SK-N-SH (cell line): ENCODE measurements around the gene LTK. TPM values are rescaled to one million over a fixed set of nuclear protein-coding genes. Genes with fewer than 3 reads are reported as not detected.
A peak's percentile ranks its signal among the peaks of the same experiment; 100 is the strongest.

Experiments used
- CTCF ChIA-PET: fragments of 300-600, 350-600 bp; formaldehyde crosslinking; extraction: SDS; loops from one replicate; lab custom pipeline; 2021; lab: Yijun Ruan, JAX
- POLR2A ChIA-PET: fragments of 350-600 bp; sonication (Branson Sonifier 250); formaldehyde crosslinking; extraction: SDS; loops from one replicate; lab custom pipeline; 2020; ENCODE audit warnings: antibody characterized with exemption, inconsistent platforms; lab: Yijun Ruan, JAX
- DNase-seq: peaks from one replicate; pipeline ENCODE4 v3.0.0; 2012
- H2AFZ ChIP-seq: fragments of 200-600 bp; sonication (generic); 2 replicates; pipeline ENCODE4 v1.8.1; 2016; ENCODE audit warnings: antibody characterized with exemption, mild to moderate bottlenecking, low read depth
- H3F3A ChIP-seq: fragments of 200-600 bp; sonication (generic); replicated peaks from 2 replicates; pipeline ENCODE3; 2016; ENCODE audit warnings: antibody characterized with exemption, mild to moderate bottlenecking; ENCODE audit not compliant: insufficient read depth
- H3K27ac ChIP-seq, 2 experiments: fragments of 200-500 bp in 1 of 2; fragments of 200-600 bp in 1 of 2; sonication (Bioruptor generic) in 1 of 2; sonication (generic), shearing (Covaris generic) in 1 of 2; 2 replicates each; pipeline versions ENCODE4 v1.5.1 to v1.6.1; 2014 to 2016; ENCODE audit warnings: low read depth in 2 of 2, inconsistent platforms in 1 of 2, low read length in 1 of 2, mild to moderate bottlenecking in 1 of 2, mixed read lengths in 1 of 2
- H3K27me3 ChIP-seq: fragments of 200-600 bp; sonication (generic), shearing (Covaris generic); 2 replicates; pipeline ENCODE4 v1.6.1; 2016; ENCODE audit warnings: mixed run types; ENCODE audit not compliant: insufficient read depth
- H3K36me3 ChIP-seq, 2 experiments: fragments of 200-500 bp in 1 of 2; fragments of 200-600 bp in 1 of 2; sonication (Bioruptor generic) in 1 of 2; sonication (generic) in 1 of 2; replicated peaks in 1 of 2; 2 replicates each; pipeline versions ENCODE3 to v1.5.1; 2014 to 2016; ENCODE audit warnings: low read length in 1 of 2, mild to moderate bottlenecking in 1 of 2; ENCODE audit not compliant: insufficient read depth in 2 of 2, control insufficient read depth in 1 of 2
- H3K4me1 ChIP-seq, 2 experiments: fragments of 200-500 bp in 1 of 2; fragments of 200-600 bp in 1 of 2; sonication (Bioruptor generic) in 1 of 2; sonication (generic), shearing (Covaris generic) in 1 of 2; 2 replicates each; pipeline versions ENCODE4 v1.5.1 to v1.6.1; 2014 to 2016; ENCODE audit warnings: low read depth in 1 of 2, low read length in 1 of 2, mixed run types in 1 of 2; ENCODE audit not compliant: insufficient read depth in 2 of 2, control insufficient read depth in 1 of 2
- H3K4me2 ChIP-seq: fragments of 200-600 bp; sonication (generic), shearing (Covaris generic); 2 replicates; pipeline ENCODE4 v1.6.1; 2017; ENCODE audit warnings: mixed run types
- H3K4me3 ChIP-seq, 2 experiments: fragments of 200-500 bp in 1 of 2; fragments of 200-600 bp in 1 of 2; sonication (Bioruptor generic) in 1 of 2; sonication (generic), shearing (Covaris generic) in 1 of 2; 2 replicates each; pipeline versions ENCODE4 v1.5.1 to v1.8.1; 2014 to 2016; ENCODE audit warnings: low read depth in 2 of 2, inconsistent platforms in 1 of 2, low read length in 1 of 2, mild to moderate bottlenecking in 1 of 2, mixed read lengths in 1 of 2, moderate library complexity in 1 of 2
- H3K79me2 ChIP-seq: fragments of 200-600 bp; sonication (generic); 2 replicates; pipeline ENCODE4 v1.8.1; 2017; ENCODE audit warnings: mild to moderate bottlenecking; ENCODE audit not compliant: insufficient read depth
- H3K9ac ChIP-seq: fragments of 200-600 bp; sonication (generic); 2 replicates; pipeline ENCODE4 v1.6.1; 2017; ENCODE audit warnings: mixed run types
- H3K9me2 ChIP-seq: fragments of 200-600 bp; sonication (generic); 2 replicates; pipeline ENCODE4 v1.6.1; 2017; ENCODE audit warnings: mixed run types
- H3K9me3 ChIP-seq: fragments of 200-600 bp; sonication (generic); 2 replicates; pipeline ENCODE4 v1.6.1; 2017; ENCODE audit warnings: mixed run types, mild to moderate bottlenecking, moderate library complexity
- H4K20me1 ChIP-seq: fragments of 200-600 bp; sonication (generic); 2 replicates; pipeline ENCODE4 v1.6.1; 2017; ENCODE audit warnings: mild to moderate bottlenecking, mixed run types; ENCODE audit not compliant: insufficient read depth
- CHD2 ChIP-seq: fragments of 150-350 bp; IDR thresholded peaks from 2 replicates; pipeline ENCODE4 v1.6.1; 2018; ENCODE audit warnings: low read length; ENCODE audit not compliant: partially characterized antibody
- ELF1 ChIP-seq: IDR thresholded peaks from 2 replicates; pipeline ENCODE4 v1.4.0; 2012
- EP300 ChIP-seq, 2 experiments: IDR thresholded peaks; 2 replicates each; pipeline versions ENCODE4 v1.4.0 to v1.6.1; 2012; ENCODE audit warnings: borderline replicate concordance in 1 of 2, low read depth in 1 of 2, low read length in 1 of 2
- FOXJ3 ChIP-seq: sonication (generic); formaldehyde crosslinking; IDR thresholded peaks from 2 replicates; pipeline ENCODE4 v1.5.1; 2020; ENCODE audit warnings: mild to moderate bottlenecking, missing genetic modification reagents
- GABPA ChIP-seq: IDR thresholded peaks from 2 replicates; pipeline ENCODE4 v1.4.0; 2012; ENCODE audit warnings: low read depth, mild to moderate bottlenecking
- GATA2 ChIP-seq: sonication (generic); formaldehyde crosslinking; IDR thresholded peaks from 2 replicates; pipeline ENCODE4 v1.5.0; 2020; ENCODE audit warnings: mild to moderate bottlenecking, missing genetic modification reagents
- IRF3 ChIP-seq: fragments of 150-350 bp; IDR thresholded peaks from 2 replicates; pipeline ENCODE4 v1.6.1; 2016; ENCODE audit warnings: mild to moderate bottlenecking, low read depth, low read length
- JUND ChIP-seq: IDR thresholded peaks from 2 replicates; pipeline ENCODE4 v1.4.0; 2012
- MAX ChIP-seq: IDR thresholded peaks from 2 replicates; pipeline ENCODE4 v1.4.0; 2012; ENCODE audit warnings: low read depth
- MEF2A ChIP-seq: IDR thresholded peaks from 2 replicates; pipeline ENCODE4 v1.4.0; 2012; ENCODE audit warnings: low read depth, borderline replicate concordance
- MXI1 ChIP-seq: IDR thresholded peaks from 2 replicates; pipeline ENCODE4 v1.6.1; 2012; ENCODE audit warnings: mild to moderate bottlenecking, low read depth, low read length, improper control_type of control experiment
- NFIC ChIP-seq: IDR thresholded peaks from 2 replicates; pipeline ENCODE4 v1.4.0; 2012; ENCODE audit warnings: borderline replicate concordance
- NRF1 ChIP-seq: IDR thresholded peaks from 2 replicates; pipeline ENCODE4 v1.6.1; 2012; ENCODE audit warnings: low read depth, mild to moderate bottlenecking, low read length
- POLR2AphosphoS5 ChIP-seq: IDR thresholded peaks from 2 replicates; pipeline ENCODE4 v1.6.1; 2012; ENCODE audit warnings: low read depth, low read length
- RCOR1 ChIP-seq: fragments of 150-350 bp; IDR thresholded peaks from 2 replicates; pipeline ENCODE4 v1.6.1; 2017; ENCODE audit warnings: antibody characterized with exemption, low read length
- RFX5 ChIP-seq: IDR thresholded peaks from 2 replicates; pipeline ENCODE4 v1.6.1; 2012; ENCODE audit warnings: mild to moderate bottlenecking, improper control_type of control experiment, low read length
- RXRA ChIP-seq: IDR thresholded peaks from 2 replicates; pipeline ENCODE4 v1.4.0; 2012; ENCODE audit warnings: low read depth, mild to moderate bottlenecking, borderline replicate concordance
- SIN3A ChIP-seq: IDR thresholded peaks from 2 replicates; pipeline ENCODE4 v1.6.1; 2012; ENCODE audit warnings: low read depth, mild to moderate bottlenecking, low read length, moderate library complexity, borderline replicate concordance
- SMC3 ChIP-seq: IDR thresholded peaks from 2 replicates; pipeline ENCODE4 v1.6.1; 2012; ENCODE audit warnings: low read depth, low read length, improper control_type of control experiment
- TAF1 ChIP-seq: IDR thresholded peaks from 2 replicates; pipeline ENCODE4 v1.6.1; 2012; ENCODE audit warnings: low read depth, mild to moderate bottlenecking, low read length, moderate library complexity, borderline replicate concordance
- TCF12 ChIP-seq: IDR thresholded peaks from 2 replicates; pipeline ENCODE4 v1.4.0; 2012
- TEAD4 ChIP-seq: IDR thresholded peaks from 2 replicates; pipeline ENCODE4 v1.4.0; 2012; ENCODE audit warnings: mild to moderate bottlenecking, borderline replicate concordance; ENCODE audit not compliant: insufficient read depth
- USF1 ChIP-seq: IDR thresholded peaks from 2 replicates; pipeline ENCODE4 v1.4.0; 2012; ENCODE audit warnings: low read depth, borderline replicate concordance
- ZBTB33 ChIP-seq: IDR thresholded peaks from 2 replicates; pipeline ENCODE4 v1.4.0; 2012; ENCODE audit warnings: low read depth, borderline replicate concordance
- WGBS: methylation state at CpG from one replicate; pipeline ENCODE4 v1.1.6; 2017; ENCODE audit warnings: low lambda C conversion rate; 5-methylcytosine and 5-hydroxymethylcytosine counted together
- polyA plus RNA-seq, 3 experiments: library from polyadenylated mRNA; depleted of rRNA; stranded (reverse); fragments of >200 nt; gene quantifications; 2 replicates each; pipeline ENCODE4 v1.2.3, GENCODE V29; 2012

Gene LTK
- polyA plus RNA-seq, 1 of the 3 experiments (the other 2 are of a cell fraction) = 0.07 TPM

GRCh38 chr15:41493205-41493901 is 20.3 kb downstream of the LTK start, which contains the start of gene ITPKA (continued):
- no peak for TF ChIP-seq RCOR1
- TF ChIP-seq ELF1 = no peak
- no peak for TF ChIP-seq FOXJ3 (CRISPR knock-in tag)
- TF ChIP-seq CHD2 = no peak
- TF ChIP-seq NRF1 = peak; percentile 42; the same call in 1 of the 2 replicates
- TF ChIP-seq ZBTB33 = no peak
- no peak for TF ChIP-seq SMC3
- peak; percentile 41; the same call in 1 of the 2 replicates for TF ChIP-seq TAF1
- peak; percentile 39; the same call in 1 of the 2 replicates for TF ChIP-seq MAX
- TF ChIP-seq GATA2 (CRISPR knock-in tag) = no peak
- no peak for TF ChIP-seq SIN3A
- no peak for TF ChIP-seq RFX5
- TF ChIP-seq TEAD4 = no peak
- TF ChIP-seq IRF3 = no peak
- TF ChIP-seq MXI1 = 0 out of 2 replicates have a peak, but pooled peaks have one; percentile 31
- TF ChIP-seq GABPA = no peak
- no peak; the same call in 1 of the 2 replicates for TF ChIP-seq POLR2AphosphoS5
- no peak for TF ChIP-seq JUND
- no peak for TF ChIP-seq NFIC

GRCh38 chr15:41492597-41493204 is 20.9 kb downstream of the LTK start:
- Histone ChIP-seq H3K36me3 (no peaks in the 10 kb centered on the region), H3F3A (peaks cover 4% of the 10 kb centered on the region), H3K9me2 (no peaks in the 10 kb centered on the region), H3K79me2 (no peaks in the 10 kb centered on the region), H3K9me3 (no peaks in the 10 kb centered on the region), H3K27me3 (no peaks in the 10 kb centered on the region), H2AFZ (peak overlapping the region; percentile 89), H3K9ac (peak overlapping the region; percentile 75; the same call in 1 of the 2 replicates), H3K4me2 (peak overlapping the region; percentile 90), H3K27ac (peak overlapping the region in 1 of 2 experiments; percentile 67; a peak in 1 of 4 replicates), H3K4me1 (peaks cover 6% of the 10 kb centered on the region in 2 experiments; a peak in 3 of 4 replicates), H3K4me3 (peak overlapping the region; percentile 56 to 74), H4K20me1 (no peaks in the 10 kb centered on the region)
- CTCF ChIA-PET = interaction anchor here (0.6 to 1.8 kb wide), 4 partner anchors 14 to 412 kb away, joined by 3 to 7 read pairs (median 4); no protein-coding TSS in a partner anchor
- 60% methylated on average over 10 of the region's 15 CpGs for WGBS
- POLR2A ChIA-PET = interaction anchor here (0.7 to 2.2 kb wide), 3 partner anchors 11 to 167 kb away, joined by 3 to 9 read pairs (median 8); partner anchors contain the start of genes MGA and RPAP1
- peak; percentile 45 for DNase-seq
- no peak for TF ChIP-seq SMC3
- TF ChIP-seq USF1 = no peak
- no peak for TF ChIP-seq TAF1
- no peak for TF ChIP-seq ZBTB33
- no peak for TF ChIP-seq JUND
- no peak for TF ChIP-seq EP300 (IDR thresholded peaks at IDR 0.05; ENCODE audit: borderline replicate concordance in 1 of 2, low read depth in 1 of 2, low read length in 1 of 2)
- no peak for TF ChIP-seq POLR2AphosphoS5
- no peak for TF ChIP-seq MEF2A
- no peak for TF ChIP-seq TCF12
- no peak; the same call in 1 of the 2 replicates for TF ChIP-seq MXI1
- TF ChIP-seq FOXJ3 (CRISPR knock-in tag) = no peak
- TF ChIP-seq MAX = no peak
- no peak for TF ChIP-seq TEAD4
- no peak for TF ChIP-seq RXRA
- TF ChIP-seq RFX5 = no peak
